Uterus (tissue), 2 donors: Measurements from ENCODE around the gene SORBS1.

ENCODE experiments used
- POLR2A ChIP-seq, 2 donors: fragments of 450-650 bp; IDR thresholded peaks; one replicate each; pipeline ENCODE4 v1.6.1; 2016; ENCODE audit warnings: antibody characterized with exemption in 2 of 2, mild to moderate bottlenecking in 1 of 2, moderate library complexity in 1 of 2
- TF ChIP-seq, protein P1 (sequence below), 4 experiments: fragments of 200-600 bp in 2 of 4; fragments of 450-650 bp in 2 of 4; sonication (generic) in 2 of 4; IDR thresholded peaks; one replicate each; pipeline ENCODE4 v1.5.1; 2016 to 2019; ENCODE audit warnings: antibody characterized with exemption in 4 of 4, mild to moderate bottlenecking in 2 of 4, moderate library complexity in 1 of 4

DNA sequence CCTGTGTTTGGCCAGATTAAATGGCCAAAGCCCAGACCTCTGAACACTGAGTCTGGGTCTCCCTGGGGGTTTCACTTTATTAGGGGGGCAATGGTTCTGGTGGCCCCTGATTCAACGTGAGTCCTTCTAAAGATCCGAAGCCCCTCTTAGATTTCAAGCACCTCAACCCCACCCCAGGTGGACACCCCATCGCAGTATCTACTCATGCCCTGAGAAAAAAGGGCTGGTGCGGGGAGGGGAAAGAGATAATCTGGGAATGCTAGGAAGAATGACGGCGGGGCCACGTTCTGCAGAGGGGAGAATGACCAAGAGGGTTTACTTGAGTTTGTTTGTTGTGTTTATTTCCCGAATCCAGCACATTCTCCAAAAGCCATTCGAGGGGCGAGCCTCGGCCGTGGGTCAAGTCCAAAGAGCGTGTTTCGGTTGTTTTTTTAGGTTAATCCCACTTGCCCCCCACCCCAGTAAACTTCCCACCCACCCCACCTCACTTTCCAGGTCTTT, 271.2 kb downstream of the SORBS1 start:
- TF ChIP-seq, protein P1, sequence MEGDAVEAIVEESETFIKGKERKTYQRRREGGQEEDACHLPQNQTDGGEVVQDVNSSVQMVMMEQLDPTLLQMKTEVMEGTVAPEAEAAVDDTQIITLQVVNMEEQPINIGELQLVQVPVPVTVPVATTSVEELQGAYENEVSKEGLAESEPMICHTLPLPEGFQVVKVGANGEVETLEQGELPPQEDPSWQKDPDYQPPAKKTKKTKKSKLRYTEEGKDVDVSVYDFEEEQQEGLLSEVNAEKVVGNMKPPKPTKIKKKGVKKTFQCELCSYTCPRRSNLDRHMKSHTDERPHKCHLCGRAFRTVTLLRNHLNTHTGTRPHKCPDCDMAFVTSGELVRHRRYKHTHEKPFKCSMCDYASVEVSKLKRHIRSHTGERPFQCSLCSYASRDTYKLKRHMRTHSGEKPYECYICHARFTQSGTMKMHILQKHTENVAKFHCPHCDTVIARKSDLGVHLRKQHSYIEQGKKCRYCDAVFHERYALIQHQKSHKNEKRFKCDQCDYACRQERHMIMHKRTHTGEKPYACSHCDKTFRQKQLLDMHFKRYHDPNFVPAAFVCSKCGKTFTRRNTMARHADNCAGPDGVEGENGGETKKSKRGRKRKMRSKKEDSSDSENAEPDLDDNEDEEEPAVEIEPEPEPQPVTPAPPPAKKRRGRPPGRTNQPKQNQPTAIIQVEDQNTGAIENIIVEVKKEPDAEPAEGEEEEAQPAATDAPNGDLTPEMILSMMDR (IDR thresholded peaks at IDR 0.05) = no peak
- no peak for TF ChIP-seq POLR2A (IDR thresholded peaks at IDR 0.05)
